Suprapubic skin (tissue), 4 donors: Measurements from ENCODE around the gene UNKL. TPM values are rescaled to one million over a fixed set of nuclear protein-coding genes. Genes with fewer than 3 reads are reported as not detected.

Experiments
- DNase-seq, 2 donors: peaks; one replicate each; pipeline ENCODE4 v3.0.0-alpha.2; 2019; ENCODE audit warnings: low spot score in 2 of 2
- H3K27ac ChIP-seq: fragments of 200-600 bp; sonication (generic); one replicate; pipeline ENCODE4 v1.5.1; 2019
- H3K27me3 ChIP-seq: fragments of 200-600 bp; sonication (generic); one replicate; pipeline ENCODE4 v1.5.1; 2019
- H3K36me3 ChIP-seq: fragments of 200-600 bp; sonication (generic); one replicate; pipeline ENCODE4 v1.5.1; 2019
- H3K4me1 ChIP-seq: fragments of 200-600 bp; sonication (generic); one replicate; pipeline ENCODE4 v1.5.1; 2019
- H3K4me3 ChIP-seq: fragments of 200-600 bp; sonication (generic); one replicate; pipeline ENCODE4 v1.5.1; 2019; ENCODE audit warnings: mild to moderate bottlenecking
- H3K9me3 ChIP-seq: fragments of 200-600 bp; sonication (generic); one replicate; pipeline ENCODE4 v1.5.1; 2019
- EP300 ChIP-seq: sonication (generic); formaldehyde crosslinking; IDR thresholded peaks from one replicate; pipeline ENCODE4 v1.6.1; 2017; ENCODE audit warnings: antibody characterized with exemption
- POLR2A ChIP-seq, 2 donors: fragments of 450-650 bp; IDR thresholded peaks; one replicate each; pipeline ENCODE4 v1.6.1; 2017; ENCODE audit warnings: antibody characterized with exemption in 2 of 2, mild to moderate bottlenecking in 2 of 2, moderate library complexity in 2 of 2
- POLR2AphosphoS5 ChIP-seq, 3 donors: sonication (generic); formaldehyde crosslinking; IDR thresholded peaks; one replicate each; pipeline ENCODE4 v1.6.1; 2017; ENCODE audit warnings: antibody characterized with exemption in 3 of 3
- WGBS: methylation state at CpG from one replicate; pipeline ENCODE4 v1.1.5; 2018; 5-methylcytosine and 5-hydroxymethylcytosine counted together
- total RNA-seq, 4 donors: library from RNA; depleted of rRNA; stranded (reverse); fragments of >200 nt; gene quantifications; one replicate each; pipeline ENCODE4 v1.1.0, GENCODE V29; 2016
- TF ChIP-seq, protein P1 (sequence below), 2 donors: fragments of 200-600 bp in 1 of 2; fragments of 450-650 bp in 1 of 2; sonication (generic) in 1 of 2; IDR thresholded peaks; one replicate each; pipeline ENCODE4 v1.5.1; 2016 to 2019; ENCODE audit warnings: antibody characterized with exemption in 2 of 2, mild to moderate bottlenecking in 1 of 2, moderate library complexity in 1 of 2

The UNKL gene
- total RNA-seq, 4 donors from 2014 or later, result 13.0 to 81.0 (median 33.4) TPM

- Histone ChIP-seq H3K4me3 (no peak overlapping the region), H3K9me3 (no peaks in the 10 kb centered on the region), H3K36me3 (peaks cover 86% of the 10 kb centered on the region), H3K27me3 (no peaks in the 10 kb centered on the region), H3K4me1 (no peaks in the 10 kb centered on the region), H3K27ac (no peak overlapping the region)
- WGBS, result 84% methylated on average over 28 of the region's 28 CpGs
- no peak for DNase-seq
- TF ChIP-seq, protein P1, sequence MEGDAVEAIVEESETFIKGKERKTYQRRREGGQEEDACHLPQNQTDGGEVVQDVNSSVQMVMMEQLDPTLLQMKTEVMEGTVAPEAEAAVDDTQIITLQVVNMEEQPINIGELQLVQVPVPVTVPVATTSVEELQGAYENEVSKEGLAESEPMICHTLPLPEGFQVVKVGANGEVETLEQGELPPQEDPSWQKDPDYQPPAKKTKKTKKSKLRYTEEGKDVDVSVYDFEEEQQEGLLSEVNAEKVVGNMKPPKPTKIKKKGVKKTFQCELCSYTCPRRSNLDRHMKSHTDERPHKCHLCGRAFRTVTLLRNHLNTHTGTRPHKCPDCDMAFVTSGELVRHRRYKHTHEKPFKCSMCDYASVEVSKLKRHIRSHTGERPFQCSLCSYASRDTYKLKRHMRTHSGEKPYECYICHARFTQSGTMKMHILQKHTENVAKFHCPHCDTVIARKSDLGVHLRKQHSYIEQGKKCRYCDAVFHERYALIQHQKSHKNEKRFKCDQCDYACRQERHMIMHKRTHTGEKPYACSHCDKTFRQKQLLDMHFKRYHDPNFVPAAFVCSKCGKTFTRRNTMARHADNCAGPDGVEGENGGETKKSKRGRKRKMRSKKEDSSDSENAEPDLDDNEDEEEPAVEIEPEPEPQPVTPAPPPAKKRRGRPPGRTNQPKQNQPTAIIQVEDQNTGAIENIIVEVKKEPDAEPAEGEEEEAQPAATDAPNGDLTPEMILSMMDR (IDR thresholded peaks at IDR 0.05), result no peak
- TF ChIP-seq EP300 (no peak), POLR2AphosphoS5 (IDR thresholded peaks at IDR 0.05) (no peak), POLR2A (IDR thresholded peaks at IDR 0.05) (no peak)
These were observed 24.2 kb downstream of the UNKL start for GRCh38 chr16:1390239-1390779.

DNA sequence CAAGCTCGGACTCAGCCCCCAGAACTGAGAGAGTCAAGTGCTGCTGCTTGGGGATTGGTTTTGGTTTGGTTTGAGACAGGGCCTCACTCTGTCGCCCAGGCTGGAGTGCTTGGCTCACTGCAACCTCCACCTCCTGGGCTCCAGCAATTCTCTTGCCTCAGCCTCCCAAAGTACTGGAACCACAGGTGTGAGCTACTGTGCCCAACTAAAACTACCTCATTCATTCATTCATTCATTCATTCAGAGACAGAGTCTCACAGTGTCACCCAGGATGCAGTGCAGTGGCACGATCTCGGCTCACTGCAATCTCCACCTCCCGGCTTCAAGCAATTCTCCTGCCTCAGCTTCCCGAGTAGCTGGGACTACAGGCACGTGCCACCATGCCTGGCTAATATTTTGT, 24.7 kb downstream of the UNKL start:
- TF ChIP-seq POLR2A (IDR thresholded peaks at IDR 0.05) (no peak), EP300 (no peak), POLR2AphosphoS5 (IDR thresholded peaks at IDR 0.05) (no peak)
- TF ChIP-seq, protein P1 (IDR thresholded peaks at IDR 0.05), result no peak
- H3K9me3 ChIP-seq, result no peaks in the 10 kb centered on the region
- no peak overlapping the region for H3K4me3 ChIP-seq
- WGBS, result 98% methylated on average over 7 of the region's 7 CpGs
- H3K36me3 ChIP-seq, result peaks cover 86% of the 10 kb centered on the region
- H3K4me1 ChIP-seq, result no peaks in the 10 kb centered on the region
- no peak for DNase-seq
- no peaks in the 10 kb centered on the region for H3K27me3 ChIP-seq
- no peak overlapping the region for H3K27ac ChIP-seq

DNA sequence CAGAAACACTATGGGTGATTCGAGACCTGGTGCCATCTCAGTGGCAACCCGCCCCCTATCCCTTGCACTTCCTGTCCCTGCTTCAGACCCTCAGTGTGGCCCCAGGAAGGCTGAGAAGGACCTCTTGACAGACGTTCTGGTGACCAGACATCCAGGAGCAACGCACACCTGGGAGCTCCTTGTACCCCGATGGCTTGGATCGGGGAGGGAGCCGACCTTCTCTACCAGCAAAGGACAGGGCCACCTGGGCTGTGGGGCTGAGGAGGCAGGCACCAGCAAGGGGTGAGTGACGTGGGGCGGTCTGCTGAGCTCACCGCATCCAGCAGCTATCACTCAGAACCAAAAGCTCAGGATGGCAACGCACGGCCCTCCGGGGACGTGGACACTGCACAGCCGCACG, 27.2 kb downstream of the UNKL start:
- no peak for DNase-seq
- TF ChIP-seq POLR2AphosphoS5 (IDR thresholded peaks at IDR 0.05) (no peak), POLR2A (IDR thresholded peaks at IDR 0.05) (no peak), EP300 (no peak)
- TF ChIP-seq, protein P1 (IDR thresholded peaks at IDR 0.05), result no peak
- Histone ChIP-seq H3K36me3 (peaks cover 84% of the 10 kb centered on the region), H3K27ac (no peak overlapping the region), H3K9me3 (no peaks in the 10 kb centered on the region), H3K27me3 (no peaks in the 10 kb centered on the region), H3K4me1 (no peaks in the 10 kb centered on the region), H3K4me3 (no peak overlapping the region)
- WGBS, result 93% methylated on average over 6 of the region's 16 CpGs

GRCh38 chr16:1385232-1385631, 29.3 kb downstream of the UNKL start:
- Histone ChIP-seq H3K4me1 (no peaks in the 10 kb centered on the region), H3K9me3 (no peaks in the 10 kb centered on the region), H3K27me3 (no peaks in the 10 kb centered on the region), H3K36me3 (peaks cover 77% of the 10 kb centered on the region), H3K4me3 (no peak overlapping the region), H3K27ac (no peak overlapping the region)
- WGBS, result 95% methylated on average over 28 of the region's 39 CpGs
- DNase-seq, result no peak
- TF ChIP-seq, protein P1 (IDR thresholded peaks at IDR 0.05), result no peak
- TF ChIP-seq EP300, result no peak
- no peak for TF ChIP-seq POLR2AphosphoS5 (IDR thresholded peaks at IDR 0.05)
- TF ChIP-seq POLR2A (IDR thresholded peaks at IDR 0.05), result no peak

GRCh38 chr16:1383556-1383955, 30.9 kb downstream of the UNKL start:
- no peaks in the 10 kb centered on the region for H3K27me3 ChIP-seq
- H3K9me3 ChIP-seq, result no peaks in the 10 kb centered on the region
- TF ChIP-seq POLR2AphosphoS5 (IDR thresholded peaks at IDR 0.05) (no peak), POLR2A (IDR thresholded peaks at IDR 0.05) (no peak), EP300 (no peak)
- TF ChIP-seq, protein P1 (IDR thresholded peaks at IDR 0.05), result no peak
- WGBS, result 89% methylated on average over 10 of the region's 18 CpGs
- H3K27ac ChIP-seq, result no peak overlapping the region
- no peak for DNase-seq
- peaks cover 16% of the 10 kb centered on the region for H3K4me1 ChIP-seq
- H3K4me3 ChIP-seq, result no peak overlapping the region
- peaks cover 61% of the 10 kb centered on the region for H3K36me3 ChIP-seq
